GM12878 (cell line): ENCODE measurements around the gene IFNL1.

Experiments
- MYC ChIP-seq: IDR thresholded peaks from 2 replicates; pipeline ENCODE4 v1.6.1; 2011; ENCODE audit warnings: mild to moderate bottlenecking, low read length, moderate library complexity, inconsistent platforms; ENCODE audit not compliant: insufficient read depth, insufficient replicate concordance, insufficient read length, severe bottlenecking
- POLR2AphosphoS2 ChIP-seq: IDR thresholded peaks from 2 replicates; pipeline ENCODE4 v1.6.1; 2011; ENCODE audit warnings: low read depth, mild to moderate bottlenecking, low read length, improper control_type of control experiment, moderate library complexity
- SMC3 ChIP-seq: IDR thresholded peaks from 2 replicates; pipeline ENCODE4 v1.6.1; 2011; ENCODE audit warnings: low read length, improper control_type of control experiment, borderline replicate concordance
- SRF ChIP-seq, 2 experiments: IDR thresholded peaks; 2 replicates each; pipeline ENCODE4 v1.6.1; 2011; ENCODE audit warnings: low read depth in 2 of 2, low read length in 2 of 2, mild to moderate bottlenecking in 1 of 2, moderate library complexity in 1 of 2
- TAF1 ChIP-seq: IDR thresholded peaks from 2 replicates; pipeline ENCODE4 v1.6.1; 2011; ENCODE audit warnings: mild to moderate bottlenecking, low read depth, low read length, borderline replicate concordance
- TBL1XR1 ChIP-seq: IDR thresholded peaks from 2 replicates; pipeline ENCODE4 v1.6.1; 2012; ENCODE audit warnings: low read depth, low read length, improper control_type of control experiment
- ZBED1 ChIP-seq: IDR thresholded peaks from 2 replicates; pipeline ENCODE4 v1.6.1; 2016; ENCODE audit warnings: borderline replicate concordance
- TF ChIP-seq, protein P1 (sequence below): IDR thresholded peaks from 2 replicates; pipeline ENCODE4 v1.6.1; 2012; ENCODE audit warnings: low read depth, low read length, improper control_type of control experiment
- TF ChIP-seq, protein P2 (sequence below), 3 experiments: IDR thresholded peaks in 2 of 3; conservative IDR thresholded peaks in 1 of 3; 2 replicates each; pipeline ENCODE4 v1.5.1; 2011; ENCODE audit warnings: low read depth in 3 of 3, low read length in 3 of 3, mild to moderate bottlenecking in 3 of 3, control low read depth in 2 of 3, moderate library complexity in 2 of 3, inconsistent platforms in 1 of 3, mixed read lengths in 1 of 3; ENCODE audit not compliant: control insufficient read depth in 2 of 3, insufficient read depth in 1 of 3; ENCODE audit errors: extremely low read depth in 1 of 3

- TF ChIP-seq, protein P1, sequence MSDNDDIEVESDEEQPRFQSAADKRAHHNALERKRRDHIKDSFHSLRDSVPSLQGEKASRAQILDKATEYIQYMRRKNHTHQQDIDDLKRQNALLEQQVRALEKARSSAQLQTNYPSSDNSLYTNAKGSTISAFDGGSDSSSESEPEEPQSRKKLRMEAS: no peak
- TF ChIP-seq TAF1 (no peak), SRF (IDR thresholded peaks at IDR 0.05; ENCODE audit: low read depth in 2 of 2, low read length in 2 of 2) (no peak), SMC3 (no peak), MYC (no peak), ZBED1 (no peak), TBL1XR1 (no peak), POLR2AphosphoS2 (no peak)
- TF ChIP-seq, protein P2, sequence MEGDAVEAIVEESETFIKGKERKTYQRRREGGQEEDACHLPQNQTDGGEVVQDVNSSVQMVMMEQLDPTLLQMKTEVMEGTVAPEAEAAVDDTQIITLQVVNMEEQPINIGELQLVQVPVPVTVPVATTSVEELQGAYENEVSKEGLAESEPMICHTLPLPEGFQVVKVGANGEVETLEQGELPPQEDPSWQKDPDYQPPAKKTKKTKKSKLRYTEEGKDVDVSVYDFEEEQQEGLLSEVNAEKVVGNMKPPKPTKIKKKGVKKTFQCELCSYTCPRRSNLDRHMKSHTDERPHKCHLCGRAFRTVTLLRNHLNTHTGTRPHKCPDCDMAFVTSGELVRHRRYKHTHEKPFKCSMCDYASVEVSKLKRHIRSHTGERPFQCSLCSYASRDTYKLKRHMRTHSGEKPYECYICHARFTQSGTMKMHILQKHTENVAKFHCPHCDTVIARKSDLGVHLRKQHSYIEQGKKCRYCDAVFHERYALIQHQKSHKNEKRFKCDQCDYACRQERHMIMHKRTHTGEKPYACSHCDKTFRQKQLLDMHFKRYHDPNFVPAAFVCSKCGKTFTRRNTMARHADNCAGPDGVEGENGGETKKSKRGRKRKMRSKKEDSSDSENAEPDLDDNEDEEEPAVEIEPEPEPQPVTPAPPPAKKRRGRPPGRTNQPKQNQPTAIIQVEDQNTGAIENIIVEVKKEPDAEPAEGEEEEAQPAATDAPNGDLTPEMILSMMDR (IDR thresholded peaks at IDR 0.05 in 2 of 3, conservative IDR thresholded peaks at IDR 0.05 in 1 of 3; ENCODE audit: control insufficient read depth in 2 of 3, extremely low read depth in 1 of 3, insufficient read depth in 1 of 3, low read depth in 3 of 3, low read length in 3 of 3): no peak
Measured at GRCh38 chr19:39284032-39284431, 12.2 kb upstream of the IFNL1 start.
